ENCODE data around the gene NFE2L2.
"Not testable (repeated sequence)": the region's sequence is repeated elsewhere in the genome, so short reads cannot be mapped to it uniquely, and the experiment has no call there.

The NFE2L2 gene

GRCh38 chr2:177188482-177189469 is 75.8 kb downstream of the NFE2L2 start:
- no peak for DNase-seq

- DNase-seq = no peak
Observed at GRCh38 chr2:177187631-177188312, 76.8 kb downstream of the NFE2L2 start.

GRCh38 chr2:177186038-177186437 is 78.5 kb downstream of the NFE2L2 start:
- not testable (repeated sequence) for DNase-seq

- no peak for DNase-seq
Observed at GRCh38 chr2:177184606-177185005, 79.9 kb downstream of the NFE2L2 start.

GRCh38 chr2:177183860-177184259 is 80.7 kb downstream of the NFE2L2 start:
- DNase-seq = no peak
